NCI-H2196 treated with DMSO at 0.1 percent for 48 hours (cell line): ENCODE measurements around the gene MOV10L1.

Source experiments
- DNase-seq: peaks from one replicate; lab custom pipeline; 2025; ENCODE audit not compliant: unreplicated experiment; lab: John Stamatoyannopoulos, UW

The MOV10L1 gene

GRCh38 chr22:50102946-50103345 is 13.1 kb downstream of the MOV10L1 start:
- DNase-seq: peak; percentile 42

- DNase-seq: no peak
These were observed 14.3 kb downstream of the MOV10L1 start for GRCh38 chr22:50104141-50104544.

GRCh38 chr22:50105208-50106100 is 15.6 kb downstream of the MOV10L1 start:
- no peak for DNase-seq

- no peak for DNase-seq
These were observed 17.7 kb downstream of the MOV10L1 start for GRCh38 chr22:50107529-50107928.

- DNase-seq: no peak
These were observed 21.2 kb downstream of the MOV10L1 start for GRCh38 chr22:50111056-50111455.

- no peak for DNase-seq
These were observed 22.6 kb downstream of the MOV10L1 start for GRCh38 chr22:50112151-50113118.

GRCh38 chr22:50114221-50115021 is 24.6 kb downstream of the MOV10L1 start:
- DNase-seq: no peak

- no peak for DNase-seq
These were observed 25.9 kb downstream of the MOV10L1 start for GRCh38 chr22:50115693-50116092.

GRCh38 chr22:50117168-50117762 is 27.5 kb downstream of the MOV10L1 start:
- no peak for DNase-seq

- no peak for DNase-seq
These were observed 28.3 kb downstream of the MOV10L1 start for GRCh38 chr22:50118129-50118528.

GRCh38 chr22:50118557-50119168 is 28.9 kb downstream of the MOV10L1 start:
- DNase-seq: no peak

- no peak for DNase-seq
These were observed 29.5 kb downstream of the MOV10L1 start for GRCh38 chr22:50119169-50119767.

- DNase-seq: no peak
These were observed 30.0 kb downstream of the MOV10L1 start for GRCh38 chr22:50119768-50120251.

- DNase-seq: no peak
These were observed 31.5 kb downstream of the MOV10L1 start for GRCh38 chr22:50121202-50121740.

- no peak for DNase-seq
These were observed 33.3 kb downstream of the MOV10L1 start for GRCh38 chr22:50123119-50123518.

- no peak for DNase-seq
These were observed 35.2 kb downstream of the MOV10L1 start for GRCh38 chr22:50125029-50125428.

GRCh38 chr22:50129121-50129736 is 39.4 kb downstream of the MOV10L1 start:
- no peak for DNase-seq

- DNase-seq: no peak
These were observed 42.1 kb downstream of the MOV10L1 start for GRCh38 chr22:50131894-50132293.

GRCh38 chr22:50134481-50134880 is 44.7 kb downstream of the MOV10L1 start:
- no peak for DNase-seq
